ENCODE data around the gene MED20. TPM values are rescaled to one million over a fixed set of nuclear protein-coding genes. Genes with fewer than 3 reads are reported as not detected.

The MED20 gene
- total and polyA plus RNA-seq, 2 donors (not counting 3 experiments of a cell fraction or from before 2014, with no cell fraction given): 30.4 to 37.8 TPM

- Histone ChIP-seq H2AFZ (ENCODE audit: low read depth, low read length) (no peak overlapping the region), H3K4me1 (ENCODE audit: control insufficient read depth, extremely low read depth, insufficient read depth, low read length) (no peaks in the 10 kb centered on the region), H3K9me3 (replicated peaks; ENCODE audit: control insufficient read depth, insufficient read depth, low read length) (no peaks in the 10 kb centered on the region), H3K79me2 (ENCODE audit: control insufficient read depth, insufficient read depth, low read length) (no peaks in the 10 kb centered on the region), H3K36me3 (ENCODE audit: control insufficient read depth in 2 of 2, extremely low read depth in 1 of 2, insufficient read depth in 2 of 2, low read length in 2 of 2) (no peaks in the 10 kb centered on the region), H3K4me3 (replicated peaks in 1 of 3; ENCODE audit: insufficient read depth in 1 of 3, low read depth in 1 of 3, low read length in 3 of 3) (no peak overlapping the region), H3K9me1 (replicated peaks; ENCODE audit: control insufficient read depth, extremely low read depth, insufficient read depth, low read length) (no peaks in the 10 kb centered on the region), H3K9ac (replicated peaks; ENCODE audit: extremely low read depth, insufficient read depth, low read length) (no peak overlapping the region), H3K4me2 (ENCODE audit: insufficient read depth, low read length) (no peak overlapping the region), H3K27ac (ENCODE audit: insufficient read depth, low read depth, low read length) (no peak overlapping the region), H4K20me1 (replicated peaks; ENCODE audit: control insufficient read depth, extremely low read depth, insufficient read depth, low read length) (no peaks in the 10 kb centered on the region), H3K27me3 (ENCODE audit: control insufficient read depth in 2 of 2, insufficient read depth in 2 of 2, low read length in 2 of 2) (no peaks in the 10 kb centered on the region)
- POLR2A ChIA-PET: no interaction called here
- FAIRE-seq: no peak
- CTCF ChIA-PET: no interaction called here
- no TSS peak for BruUV-seq (replicated peaks)
- intact Hi-C loops (cut with micrococcal nuclease): no loop called here
- TF ChIP-seq EZH2 (IDR thresholded peaks at IDR 0.05; ENCODE audit: borderline replicate concordance, low read depth, low read length, severe bottlenecking): no peak
- no peak for TF ChIP-seq MAX (IDR thresholded peaks at IDR 0.05; ENCODE audit: insufficient read depth, insufficient read length)
- no peak for TF ChIP-seq FOS (IDR thresholded peaks at IDR 0.05; ENCODE audit: borderline replicate concordance, insufficient read depth, low read length)
- no peak for TF ChIP-seq GATA2 (IDR thresholded peaks at IDR 0.05; ENCODE audit: insufficient read depth, insufficient read length, low read depth, low read length)
- TF ChIP-seq POLR2A (IDR thresholded peaks at IDR 0.05; ENCODE audit: low read depth, low read length): no peak
- no peak for TF ChIP-seq POLR2AphosphoS5 (IDR thresholded peaks at IDR 0.05; ENCODE audit: insufficient read depth, low read depth, low read length)
- TF ChIP-seq CTCF (IDR thresholded peaks at IDR 0.05; ENCODE audit: extremely low read depth in 1 of 2, insufficient read depth in 1 of 2, low read depth in 1 of 2, low read length in 2 of 2): no peak
- no peak for TF ChIP-seq JUN (IDR thresholded peaks at IDR 0.05; ENCODE audit: borderline replicate concordance, insufficient read depth, insufficient read length, low read depth)
- TF ChIP-seq MYC (IDR thresholded peaks at IDR 0.05; ENCODE audit: low read depth, low read length): no peak
- no peak for DNase-seq (ENCODE audit: low read depth, low spot score)
- dilution Hi-C loops (cut with MboI; ENCODE audit: extremely low pct_ligation_motif_present, low sequenced_read_pairs): no loop called here
These were observed 34.5 kb upstream of the MED20 start for GRCh38 chr6:41955412-41955811.

Data from endothelial cell of umbilical vein (primary cell).